ENCODE measurements around the gene SF3A2.

The SF3A2 gene

DNA sequence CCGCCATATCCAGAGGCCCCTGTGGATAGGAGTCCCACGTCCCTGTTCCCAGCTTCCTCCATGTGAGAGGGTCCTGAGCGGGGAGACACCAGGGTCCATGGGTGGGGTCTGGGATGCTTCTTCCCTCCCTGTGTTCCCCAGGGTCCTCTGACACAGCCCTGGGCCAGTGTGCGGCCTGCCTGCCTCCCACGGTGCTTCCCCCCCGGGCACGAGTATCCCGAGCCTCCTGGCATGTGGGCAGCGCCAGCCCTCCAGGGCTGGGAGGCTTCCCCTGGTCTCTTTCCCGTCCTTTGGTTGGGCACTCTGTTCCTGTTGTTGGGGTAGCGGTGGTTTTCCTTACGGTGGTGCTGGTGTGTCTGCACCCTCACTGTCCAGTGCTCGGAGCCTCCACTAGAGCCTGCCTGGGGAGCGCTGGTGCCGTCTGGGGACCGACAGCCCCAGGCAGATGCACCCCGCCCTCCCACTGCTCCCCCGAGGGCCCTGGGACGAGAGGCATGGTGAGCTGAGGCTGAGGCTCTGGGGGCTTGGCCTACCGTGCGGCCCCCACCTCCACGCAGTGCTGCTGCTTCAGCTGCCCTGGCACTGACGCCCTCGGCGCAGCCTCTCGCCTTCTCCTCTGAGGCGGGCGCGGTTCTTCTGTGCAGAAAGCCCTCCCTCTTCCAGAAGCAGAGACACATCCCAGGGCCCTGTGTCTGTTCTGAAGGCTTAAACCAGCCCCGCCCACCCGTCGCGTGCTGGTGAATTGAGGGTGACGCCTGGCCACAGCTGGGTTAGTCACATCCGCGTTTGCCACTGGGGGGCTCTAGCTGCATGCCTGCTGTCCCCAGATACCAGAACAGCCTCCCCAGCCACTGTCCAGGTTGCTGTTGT, 28.4 kb upstream of the SF3A2 start:
- DNase-seq (ENCODE audit: low read depth in 2 of 2), result no peak

- DNase-seq (ENCODE audit: low read depth in 2 of 2), result no peak
These were observed 27.6 kb upstream of the SF3A2 start for GRCh38 chr19:2208975-2209374.

DNA sequence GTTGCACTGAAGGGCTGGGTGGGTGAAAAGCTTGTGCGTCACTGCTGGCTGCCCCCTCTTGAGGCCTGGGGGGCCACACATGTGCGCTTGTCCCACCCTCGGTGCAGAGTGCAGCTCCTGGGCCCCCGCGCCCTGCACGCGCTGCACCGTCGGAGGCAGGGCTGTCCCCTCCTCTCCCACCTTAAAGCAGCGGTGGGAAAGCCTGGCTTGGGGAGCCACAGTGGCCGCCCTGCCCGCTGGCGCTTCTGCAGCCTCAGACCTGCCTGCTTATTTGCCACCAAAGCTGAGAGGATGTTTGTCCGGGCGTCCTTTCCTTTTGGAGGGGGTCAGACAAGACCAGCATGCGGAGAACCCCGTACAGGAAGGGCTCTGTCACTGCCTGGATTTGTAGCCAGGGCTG, 27.2 kb upstream of the SF3A2 start:
- no peak for DNase-seq (ENCODE audit: low read depth in 2 of 2)

DNA sequence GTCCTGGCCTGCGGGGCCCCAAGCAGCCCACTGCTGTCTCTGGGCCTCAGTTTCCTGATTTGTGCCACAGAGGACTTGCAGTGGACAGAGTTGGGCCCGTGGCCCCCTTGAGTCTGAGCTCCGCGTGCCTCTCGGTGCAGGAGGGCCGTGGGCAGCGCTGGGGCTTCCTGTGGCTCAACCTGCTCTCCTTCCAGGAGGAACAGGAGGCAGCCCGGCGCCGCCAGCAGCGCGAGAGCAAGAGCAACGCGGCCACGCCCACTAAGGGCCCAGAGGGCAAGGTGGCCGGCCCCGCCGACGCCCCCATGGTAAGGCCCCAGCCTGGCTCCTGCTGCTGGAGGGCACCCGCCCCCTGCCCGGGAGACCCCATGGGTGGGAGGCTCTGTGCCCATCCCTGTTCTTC, 26.4 kb upstream of the SF3A2 start:
- no peak for DNase-seq (ENCODE audit: low read depth in 2 of 2)

DNA sequence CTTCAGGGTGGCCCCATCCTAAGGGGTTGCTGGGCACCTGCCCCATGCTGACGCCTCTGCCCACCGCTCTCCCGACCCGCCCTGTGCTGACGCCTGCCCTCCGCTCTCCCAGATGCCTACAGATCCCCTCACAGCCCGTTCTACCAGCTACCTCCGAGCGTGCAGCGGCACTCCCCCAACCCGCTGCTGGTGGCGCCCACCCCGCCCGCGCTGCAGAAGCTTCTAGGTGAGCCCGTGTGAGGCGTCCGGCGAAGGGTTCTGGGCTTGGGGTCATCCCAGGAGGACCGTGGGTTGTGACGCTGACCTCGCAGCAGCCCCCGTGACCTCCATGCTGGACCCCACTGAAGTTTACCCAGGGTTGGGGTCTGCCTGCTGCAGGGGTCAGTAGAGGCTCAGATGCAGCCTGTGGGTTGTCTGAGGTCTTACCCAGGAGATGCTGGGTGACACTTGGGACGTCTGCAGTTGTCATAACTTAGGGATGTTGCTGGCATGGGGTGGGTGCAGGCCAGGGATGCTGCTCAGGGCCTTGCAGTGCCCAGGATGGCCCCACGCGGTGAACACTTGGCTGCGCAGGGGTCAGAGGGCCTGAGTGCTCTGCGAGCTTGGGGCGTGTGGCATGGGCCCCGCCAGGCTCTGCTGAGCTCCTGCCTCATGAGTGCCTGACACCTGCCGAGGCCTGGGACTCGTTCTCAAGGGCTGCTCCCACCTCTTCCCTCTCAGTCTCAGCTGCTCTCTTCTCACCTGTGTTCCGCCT, 25.5 kb upstream of the SF3A2 start:
- DNase-seq (ENCODE audit: low read depth in 2 of 2), result no peak

DNA sequence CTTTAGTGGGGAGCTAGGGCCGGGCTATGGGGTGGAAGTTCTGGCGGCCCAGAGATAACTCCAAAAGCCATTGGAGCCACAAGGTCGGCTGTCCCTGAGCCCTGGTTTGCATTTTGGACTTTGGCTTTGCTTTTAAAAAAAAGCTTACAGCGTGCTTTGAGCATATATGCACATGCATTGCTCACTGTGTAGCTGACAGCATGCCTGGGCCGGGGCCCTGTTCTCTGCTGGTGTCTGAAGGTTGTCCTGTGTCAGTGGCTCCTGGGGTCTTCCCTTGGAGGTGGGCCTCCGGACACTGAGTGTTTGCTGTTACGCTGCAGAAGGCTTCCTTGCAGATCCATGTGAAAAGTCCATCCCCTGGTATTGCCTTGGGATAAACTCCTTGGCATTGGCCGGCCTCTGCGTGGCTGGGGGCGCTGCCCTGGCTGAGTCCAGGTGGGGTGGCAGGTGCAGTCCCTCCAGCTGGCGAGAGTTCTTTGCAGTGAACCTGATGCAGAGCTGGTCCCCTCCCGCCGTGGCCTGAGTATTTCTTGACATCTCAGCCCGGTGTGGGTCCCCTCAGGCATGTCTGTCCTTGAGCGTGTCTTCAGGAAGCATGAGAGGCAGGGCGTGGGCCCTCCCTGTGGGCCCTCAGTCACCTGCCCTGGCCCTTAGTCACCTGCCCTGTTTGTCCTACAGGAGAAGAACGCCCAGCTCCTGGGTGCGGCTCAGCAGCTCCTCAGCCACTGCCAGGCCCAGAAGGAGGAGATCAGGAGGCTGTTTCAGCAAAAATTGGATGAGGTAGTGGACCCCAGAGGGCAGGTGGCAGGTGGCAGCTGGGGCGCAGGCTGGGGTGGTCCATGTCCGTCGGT, 23.5 kb upstream of the SF3A2 start:
- no peak for DNase-seq (ENCODE audit: low read depth in 2 of 2)

DNA sequence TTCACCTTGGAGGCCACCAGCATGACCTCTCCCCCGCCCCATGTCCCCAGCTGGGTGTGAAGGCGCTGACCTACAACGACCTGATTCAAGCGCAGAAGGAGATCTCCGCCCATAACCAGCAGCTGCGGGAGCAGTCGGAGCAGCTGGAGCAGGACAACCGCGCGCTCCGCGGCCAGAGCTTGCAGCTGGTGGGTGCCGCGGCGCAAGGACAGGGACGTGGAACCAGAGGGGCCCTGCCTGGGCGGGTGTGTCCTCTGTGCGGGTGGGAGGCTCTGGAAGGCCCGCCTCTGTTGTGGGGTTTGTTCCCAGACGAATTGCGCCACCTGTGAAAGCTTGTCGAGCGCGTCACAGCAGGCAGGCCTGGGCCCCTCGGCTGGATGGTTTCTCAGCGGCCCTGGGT, 22.8 kb upstream of the SF3A2 start:
- DNase-seq (ENCODE audit: low read depth in 2 of 2), result no peak

DNA sequence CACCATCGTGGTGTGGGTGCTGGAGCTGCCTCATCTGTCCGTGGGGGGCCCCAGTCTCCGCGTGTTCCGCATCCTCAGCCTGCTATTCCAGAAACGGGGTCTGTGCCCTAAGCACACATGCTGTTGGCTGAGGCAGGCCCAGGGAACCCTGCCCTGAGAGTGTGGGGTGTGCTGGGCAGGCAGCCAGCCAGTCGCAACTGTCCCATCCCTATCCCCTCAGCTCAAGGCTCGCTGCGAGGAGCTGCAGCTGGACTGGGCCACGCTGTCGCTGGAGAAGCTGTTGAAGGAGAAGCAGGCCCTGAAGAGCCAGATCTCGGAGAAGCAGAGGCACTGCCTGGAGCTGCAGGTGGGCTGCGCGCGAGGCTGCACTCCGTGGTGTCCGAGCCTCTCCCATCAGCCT, 22.4 kb upstream of the SF3A2 start:
- no peak for DNase-seq (ENCODE audit: low read depth in 2 of 2)

DNA sequence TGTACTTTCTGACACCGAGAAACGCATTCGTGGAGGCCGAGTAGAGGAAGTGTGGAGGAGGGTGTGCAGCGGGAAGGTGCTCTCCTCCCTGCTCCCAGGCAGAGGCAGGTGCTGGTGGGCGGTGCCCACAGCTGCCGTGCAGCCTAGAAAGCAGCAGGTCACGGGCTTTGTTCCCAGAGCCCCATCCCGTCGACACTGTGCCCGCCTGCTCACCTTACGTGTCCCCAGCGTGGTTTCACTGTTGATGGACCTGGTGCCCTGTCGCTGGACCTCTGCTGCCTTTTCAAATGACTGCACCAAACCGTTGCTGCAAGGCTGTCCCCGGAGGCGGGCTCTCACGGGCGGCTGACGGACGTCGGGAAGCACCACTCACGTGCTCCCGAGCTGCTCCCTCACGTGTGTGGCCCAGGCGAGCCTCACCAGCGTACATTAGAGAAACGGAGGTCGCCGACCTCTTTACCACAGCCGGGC, 21.3 kb upstream of the SF3A2 start:
- no peak for DNase-seq (ENCODE audit: low read depth in 2 of 2)

- no peak for DNase-seq (ENCODE audit: low read depth in 2 of 2)
These were observed 20.0 kb upstream of the SF3A2 start for GRCh38 chr19:2216361-2217225.

- DNase-seq (ENCODE audit: low read depth in 2 of 2), result no peak
These were observed 19.0 kb upstream of the SF3A2 start for GRCh38 chr19:2217591-2217990.

DNA sequence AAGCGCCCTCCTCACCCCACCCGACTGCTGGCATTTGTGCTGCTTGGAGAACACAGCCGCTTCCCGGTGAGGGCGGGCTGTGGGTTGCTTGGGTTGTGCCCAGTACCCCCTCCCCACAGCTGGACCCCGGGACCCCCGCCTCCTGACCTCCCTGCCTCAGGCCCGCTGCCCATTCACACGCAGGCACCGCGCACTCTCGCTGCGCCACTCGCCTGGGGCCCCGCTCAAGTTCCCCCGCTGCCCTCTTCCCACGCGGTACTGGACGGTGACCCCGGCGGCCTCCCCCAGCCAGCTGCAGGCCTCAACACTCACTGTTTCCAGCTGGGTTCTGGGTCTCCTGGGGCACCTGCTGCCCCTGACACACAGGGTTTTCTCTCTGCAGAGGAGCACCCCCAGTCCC, 16.9 kb upstream of the SF3A2 start:
- no peak for DNase-seq (ENCODE audit: low read depth in 2 of 2)

GRCh38 chr19:2221250-2221831, 15.3 kb upstream of the SF3A2 start:
- DNase-seq (ENCODE audit: low read depth in 2 of 2), result no peak

DNA sequence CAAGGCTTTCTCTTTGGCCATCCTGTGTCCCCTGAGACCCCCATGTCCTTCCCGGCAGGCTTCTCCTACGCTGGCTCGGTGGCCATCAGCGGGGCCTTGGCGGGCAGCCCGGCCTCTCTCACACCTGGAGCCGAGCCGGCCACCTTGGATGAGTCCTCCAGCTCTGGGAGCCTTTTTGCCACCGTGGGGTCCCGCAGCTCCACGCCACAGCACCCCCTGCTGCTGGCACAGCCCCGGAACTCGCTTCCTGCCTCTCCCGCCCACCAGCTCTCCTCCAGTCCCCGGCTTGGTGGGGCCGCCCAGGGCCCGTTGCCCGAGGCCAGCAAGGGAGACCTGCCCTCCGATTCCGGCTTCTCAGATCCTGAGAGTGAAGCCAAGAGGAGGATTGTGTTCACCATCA, 14.7 kb upstream of the SF3A2 start:
- no peak for DNase-seq (ENCODE audit: low read depth in 2 of 2)

GRCh38 chr19:2223391-2223790, 13.2 kb upstream of the SF3A2 start:
- DNase-seq (ENCODE audit: low read depth in 2 of 2), result no peak

DNA sequence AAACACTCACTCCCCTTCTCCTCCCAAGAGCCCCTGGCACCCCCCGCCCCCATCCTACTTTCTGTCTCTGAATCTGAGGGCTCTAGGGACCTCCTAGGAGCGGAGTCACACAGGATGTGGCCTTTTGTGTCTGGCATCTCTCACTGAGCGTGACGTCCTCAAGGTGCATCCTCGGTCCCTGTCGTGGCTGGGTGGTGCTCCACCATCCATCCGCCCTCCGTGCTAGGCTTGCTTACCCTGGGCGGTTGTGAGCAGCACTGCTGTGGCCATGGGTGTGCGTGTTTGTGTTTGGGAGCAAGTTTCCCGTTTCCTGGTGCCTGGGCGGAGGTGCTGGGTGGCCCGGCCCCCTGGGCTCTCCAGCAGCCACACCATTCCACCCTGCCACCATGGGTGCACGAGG, 12.7 kb upstream of the SF3A2 start:
- DNase-seq (ENCODE audit: low read depth in 2 of 2), result no peak

DNA sequence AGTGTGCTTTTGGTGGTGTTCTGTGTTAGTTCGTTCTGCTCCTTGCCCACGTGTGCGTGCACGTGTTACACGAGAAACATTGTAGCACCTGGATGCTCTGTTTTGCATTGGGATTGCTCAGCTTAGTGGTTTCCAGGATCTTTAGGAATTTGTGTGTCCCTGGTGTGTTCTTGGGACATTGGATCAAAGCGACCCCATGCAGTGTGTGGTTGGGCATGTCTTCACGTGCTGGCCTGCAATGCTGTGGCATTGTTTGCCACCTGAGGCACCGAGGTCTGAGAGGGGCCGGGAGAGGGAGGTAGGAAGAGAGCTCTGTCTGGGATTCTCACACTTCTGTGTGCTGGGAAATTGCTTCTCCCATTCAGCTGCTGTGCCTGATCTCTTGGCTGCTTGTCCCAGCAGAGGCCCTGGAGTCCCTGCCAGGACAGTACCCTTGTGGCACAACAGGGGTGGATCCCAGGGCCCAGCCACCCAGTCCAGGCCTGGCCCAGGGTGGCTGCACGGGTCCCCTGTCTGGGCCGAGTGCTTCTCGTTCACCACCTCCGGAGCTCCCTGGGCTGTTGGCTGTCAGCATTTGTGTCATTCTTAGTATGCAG, 11.8 kb upstream of the SF3A2 start:
- no peak for DNase-seq (ENCODE audit: low read depth in 2 of 2)

- no peak for DNase-seq (ENCODE audit: low read depth in 2 of 2)
These were observed 11.1 kb upstream of the SF3A2 start for GRCh38 chr19:2225415-2226050.

DNA sequence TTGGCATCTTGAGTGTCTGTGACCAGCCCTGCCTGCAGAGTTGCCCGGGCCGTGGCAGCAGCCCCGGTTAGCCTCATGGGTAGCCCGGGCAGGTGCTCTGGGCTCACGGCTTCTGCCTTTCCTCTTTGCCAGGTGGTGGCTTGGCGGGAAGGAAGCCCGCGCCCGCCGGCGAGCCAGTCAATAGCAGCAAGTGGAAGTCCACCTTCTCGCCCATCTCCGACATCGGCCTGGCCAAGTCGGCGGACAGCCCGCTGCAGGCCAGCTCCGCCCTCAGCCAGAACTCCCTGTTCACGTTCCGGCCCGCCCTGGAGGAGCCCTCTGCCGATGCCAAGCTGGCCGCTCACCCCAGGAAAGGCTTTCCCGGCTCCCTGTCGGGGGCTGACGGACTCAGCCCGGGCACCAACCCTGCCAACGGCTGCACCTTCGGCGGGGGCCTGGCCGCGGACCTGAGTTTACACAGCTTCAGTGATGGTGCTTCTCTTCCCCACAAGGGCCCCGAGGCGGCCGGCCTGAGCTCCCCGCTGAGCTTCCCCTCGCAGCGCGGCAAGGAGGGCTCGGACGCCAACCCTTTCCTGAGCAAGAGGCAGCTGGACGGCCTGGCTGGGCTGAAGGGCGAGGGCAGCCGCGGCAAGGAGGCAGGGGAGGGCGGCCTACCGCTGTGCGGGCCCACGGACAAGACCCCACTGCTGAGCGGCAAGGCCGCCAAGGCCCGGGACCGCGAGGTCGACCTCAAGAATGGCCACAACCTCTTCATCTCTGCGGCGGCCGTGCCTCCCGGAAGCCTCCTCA, 10.4 kb upstream of the SF3A2 start:
- DNase-seq (ENCODE audit: low read depth in 2 of 2), result no peak
